Epithelial cell of proximal tubule (primary cell): Measurements from ENCODE around the gene ADAM8. TPM values are rescaled to one million over a fixed set of nuclear protein-coding genes. Genes with fewer than 3 reads are reported as not detected.

Experiments used
- DNase-seq: peaks from one replicate; pipeline ENCODE4 v3.0.0-alpha.2; 2011; ENCODE audit warnings: low read depth
- H3K4me3 ChIP-seq: 2 replicates; pipeline ENCODE4 v1.5.1; 2011; ENCODE audit warnings: low read depth, mild to moderate bottlenecking, low read length
- CTCF ChIP-seq: conservative IDR thresholded peaks from 2 replicates; pipeline ENCODE4 v1.5.1; 2012; ENCODE audit warnings: low read depth, mild to moderate bottlenecking, low read length
- total RNA-seq: library from RNA; depleted of rRNA; stranded (reverse); fragments of >200 nt; gene quantifications from 2 replicates; pipeline ENCODE4 v1.2.3, GENCODE V29; 2015

Gene ADAM8
- total RNA-seq, 1 donor from 2014 or later = 52.6 TPM

DNA sequence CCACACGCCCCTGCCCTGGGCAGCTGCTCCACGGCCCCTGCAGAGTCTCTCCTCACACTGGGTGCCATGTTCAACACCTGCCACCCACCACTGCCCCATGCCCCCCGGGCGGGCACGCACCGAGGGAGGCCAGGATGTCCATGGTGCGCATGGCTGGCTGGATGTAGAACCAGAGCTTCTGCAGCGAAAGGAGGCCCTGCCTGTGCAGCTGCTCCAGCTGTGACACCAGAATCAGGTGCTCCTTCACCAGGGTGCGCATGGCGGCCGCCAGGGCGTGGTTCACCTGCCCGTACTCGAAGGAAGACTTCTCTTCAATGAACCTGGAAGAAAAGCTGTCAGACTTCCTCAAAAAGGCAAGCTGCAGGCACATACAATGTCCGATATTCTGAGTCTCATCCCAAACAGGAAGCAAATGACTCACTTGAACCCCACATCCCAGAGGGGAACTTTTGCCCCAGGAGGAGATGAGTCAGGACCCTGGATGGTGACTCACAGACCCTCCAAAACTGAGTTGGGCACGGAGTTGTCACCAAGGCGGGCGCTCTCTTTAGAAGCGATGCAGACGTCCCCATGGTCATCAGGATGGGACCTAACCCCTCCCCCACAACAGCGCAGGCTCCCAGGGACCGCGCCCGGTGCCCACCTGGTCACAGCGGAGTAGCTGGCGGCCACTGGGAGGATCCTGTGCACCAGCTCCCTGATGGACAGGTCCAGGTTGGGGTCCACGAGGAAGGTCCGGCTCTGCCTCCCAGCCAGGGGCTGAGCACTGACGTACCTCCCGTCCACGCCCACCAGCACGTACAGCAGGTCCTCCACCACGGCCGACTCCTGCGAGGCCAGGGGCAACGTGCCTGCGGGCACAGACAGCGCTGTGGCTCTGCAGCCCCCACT, 16.5 kb upstream of the ADAM8 start:
- no peak overlapping the region for H3K4me3 ChIP-seq
- TF ChIP-seq CTCF = no peak
- DNase-seq = no peak

- TF ChIP-seq CTCF = no peak
- no peak overlapping the region for H3K4me3 ChIP-seq
- no peak for DNase-seq
These were observed 13.1 kb upstream of the ADAM8 start for GRCh38 chr10:133289761-133290160.

DNA sequence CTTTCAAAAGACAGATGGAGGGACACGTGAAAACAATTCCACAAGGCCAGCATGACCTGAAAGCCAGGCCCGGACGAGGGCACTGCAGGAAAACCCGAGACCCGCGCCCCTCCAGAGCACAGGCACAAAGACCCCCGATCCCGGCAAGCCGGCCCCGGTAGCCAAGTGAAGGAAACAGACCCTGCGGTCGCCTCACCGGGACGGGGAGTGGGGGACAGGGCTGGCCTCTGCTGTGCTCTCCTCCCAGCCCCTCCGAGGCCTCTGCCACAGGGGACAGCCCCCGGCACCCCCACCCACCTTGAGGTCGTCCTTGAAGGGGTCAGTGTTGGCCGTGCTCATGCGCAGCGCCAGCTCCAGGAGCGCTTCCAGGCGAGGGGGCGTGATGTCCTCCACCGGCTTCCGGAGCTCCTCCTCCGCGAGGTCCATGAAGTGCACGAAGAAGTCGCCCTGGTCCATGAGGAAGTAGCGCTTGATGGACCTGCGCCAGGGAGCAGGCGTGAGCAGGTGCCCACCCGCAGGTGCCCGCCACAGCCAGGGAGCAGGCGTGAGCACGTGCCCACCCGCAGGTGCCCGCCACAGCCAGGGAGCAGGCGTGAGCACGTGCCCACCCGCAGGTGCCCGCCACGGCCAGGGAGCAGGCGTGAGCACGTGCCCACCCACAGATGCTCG, 11.3 kb upstream of the ADAM8 start:
- no peak overlapping the region for H3K4me3 ChIP-seq
- no peak for TF ChIP-seq CTCF
- no peak for DNase-seq

DNA sequence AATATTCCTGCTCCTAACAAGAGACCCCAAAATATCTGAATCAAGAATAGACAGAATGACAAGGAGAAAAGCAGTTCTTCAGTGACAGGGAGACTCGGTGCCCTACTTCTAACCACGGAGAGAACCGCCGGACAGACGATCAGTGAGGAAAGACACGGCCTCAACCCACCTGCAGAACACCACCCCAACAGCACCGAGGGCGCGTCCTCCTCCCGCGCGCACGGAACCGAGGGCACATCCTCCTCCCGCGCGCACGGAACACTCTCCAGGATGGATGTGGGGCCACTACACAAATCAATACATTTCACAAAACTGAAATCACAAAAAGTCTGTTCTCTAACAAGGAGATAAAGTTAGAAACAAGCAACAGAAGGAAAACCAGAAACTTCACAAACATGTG, 9.7 kb upstream of the ADAM8 start:
- no peak for TF ChIP-seq CTCF
- no peak for DNase-seq
- no peak overlapping the region for H3K4me3 ChIP-seq

GRCh38 chr10:133285217-133285616, 8.5 kb upstream of the ADAM8 start:
- TF ChIP-seq CTCF = no peak
- no peak overlapping the region for H3K4me3 ChIP-seq
- DNase-seq = no peak

DNA sequence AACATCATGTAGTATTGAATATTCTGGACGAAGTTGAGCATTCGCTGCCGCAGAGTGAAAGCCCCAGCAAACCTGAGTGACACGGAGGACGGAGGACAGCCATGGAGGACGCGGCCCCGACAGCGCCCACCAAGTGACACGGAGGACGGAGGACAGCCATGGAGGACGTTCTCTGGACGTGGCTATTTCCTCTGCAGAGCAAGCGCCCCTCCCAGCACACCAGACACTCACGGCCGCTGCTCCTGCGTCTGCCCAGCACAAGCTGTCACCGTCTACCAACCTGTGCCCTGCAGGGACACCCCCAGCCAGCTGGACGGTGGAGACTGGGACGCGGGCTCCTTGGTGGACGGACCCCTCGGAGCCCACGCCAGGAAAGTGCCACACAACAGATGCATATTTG, 7.3 kb upstream of the ADAM8 start:
- no peak overlapping the region for H3K4me3 ChIP-seq
- TF ChIP-seq CTCF = no peak
- no peak for DNase-seq

DNA sequence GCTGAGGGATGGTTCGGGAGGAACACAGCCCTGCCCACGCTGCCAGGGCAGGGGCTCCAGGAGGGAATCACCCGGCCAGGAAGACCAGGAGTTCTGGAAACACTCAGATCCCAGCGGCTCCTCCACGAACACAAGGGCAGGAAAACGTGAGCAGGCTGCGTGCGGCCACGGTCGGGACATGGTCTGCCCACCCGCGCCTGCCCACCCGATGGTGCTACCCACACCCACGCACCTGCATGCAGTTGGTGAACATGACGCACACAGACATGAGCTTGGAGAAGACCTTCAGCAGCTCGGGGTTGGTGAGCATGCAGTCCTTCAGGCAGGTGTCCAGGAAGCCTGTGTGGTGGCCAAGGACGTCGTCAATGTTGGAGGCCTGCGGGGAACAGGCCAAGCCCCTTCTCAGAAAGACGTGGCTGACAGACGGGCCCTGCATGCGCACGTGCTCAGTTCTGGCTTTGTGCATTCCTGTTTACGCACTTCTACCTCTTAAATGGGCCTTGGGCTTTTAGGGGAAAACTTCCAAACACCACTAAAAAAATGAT, 6.2 kb upstream of the ADAM8 start:
- DNase-seq = no peak
- TF ChIP-seq CTCF = no peak
- H3K4me3 ChIP-seq = no peak overlapping the region
